Measurements from ENCODE around the gene APOBEC2. TPM values are rescaled to one million over a fixed set of nuclear protein-coding genes. Genes with fewer than 3 reads are reported as not detected.
A peak's percentile ranks its signal among the peaks of the same experiment; 100 is the strongest.

APOBEC2 gene
- total and polyA plus RNA-seq, 2 of the 13 experiments (the other 11 are each of a cell fraction or from before 2014, with no cell fraction given), result 0.09 TPM; not detected in 1

DNA sequence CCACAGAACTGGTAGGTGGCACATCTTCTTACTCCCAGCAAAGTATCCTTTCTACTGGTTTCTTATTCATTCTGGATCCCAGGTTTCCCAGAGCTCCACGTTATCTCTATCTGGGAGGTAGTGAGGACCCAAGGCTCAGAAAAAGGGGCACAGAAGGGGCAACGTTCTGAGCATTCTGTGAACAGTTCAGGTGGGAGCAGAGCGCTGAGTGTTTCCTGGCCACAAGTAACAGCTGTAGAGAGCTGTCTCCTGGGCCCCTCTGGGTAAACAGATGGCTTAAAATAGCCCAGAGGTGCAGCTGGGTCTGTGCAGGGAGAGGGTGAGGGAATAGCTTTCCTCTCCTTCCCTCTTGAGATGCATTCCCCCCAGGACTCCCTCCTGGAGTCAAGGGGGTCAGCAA, 2.1 kb downstream of the APOBEC2 start (continued):
- TF ChIP-seq CENPX (CRISPR knock-in tag; IDR thresholded peaks at IDR 0.05) (no peak), ZNF224 (CRISPR knock-in tag; IDR thresholded peaks at IDR 0.05) (no peak), ZFAT (CRISPR knock-in tag; conservative IDR thresholded peaks at IDR 0.05) (no peak), SMAD1 (CRISPR knock-in tag; IDR thresholded peaks at IDR 0.05; ENCODE audit: borderline replicate concordance, low read depth) (no peak), ZNF761 (CRISPR knock-in tag; conservative IDR thresholded peaks at IDR 0.05) (no peak), ZNF678 (CRISPR knock-in tag; IDR thresholded peaks at IDR 0.05) (no peak), HOXA9 (CRISPR knock-in tag; IDR thresholded peaks at IDR 0.05; ENCODE audit: borderline replicate concordance) (no peak), DNMT3B (CRISPR knock-in tag; conservative IDR thresholded peaks at IDR 0.05) (no peak), THYN1 (CRISPR knock-in tag; IDR thresholded peaks at IDR 0.05; ENCODE audit: borderline replicate concordance, low read depth) (no peak), HMG20A (CRISPR knock-in tag; IDR thresholded peaks at IDR 0.05; ENCODE audit: borderline replicate concordance) (0 out of 2 replicates have a peak, but pooled peaks have one; percentile 32), SMAD9 (CRISPR knock-in tag; IDR thresholded peaks at IDR 0.05) (0 out of 2 replicates have a peak, but pooled peaks have one; percentile 32), MLLT10 (CRISPR knock-in tag; IDR thresholded peaks at IDR 0.05) (no peak), IKZF1 (IDR thresholded peaks at IDR 0.05) (no peak), BHLHE40 (IDR thresholded peaks at IDR 0.05; ENCODE audit: low read length) (no peak), CCDC6 (CRISPR knock-in tag; IDR thresholded peaks at IDR 0.05) (no peak), ZNF124 (CRISPR knock-in tag; IDR thresholded peaks at IDR 0.05) (no peak), ZNF101 (CRISPR knock-in tag; IDR thresholded peaks at IDR 0.05; ENCODE audit: borderline replicate concordance, low read depth) (no peak), KDM6A (CRISPR knock-in tag; IDR thresholded peaks at IDR 0.05; ENCODE audit: low read depth) (peak; percentile 45; the same call in 1 of the 2 replicates)
- TF ChIP-seq, protein P1, sequence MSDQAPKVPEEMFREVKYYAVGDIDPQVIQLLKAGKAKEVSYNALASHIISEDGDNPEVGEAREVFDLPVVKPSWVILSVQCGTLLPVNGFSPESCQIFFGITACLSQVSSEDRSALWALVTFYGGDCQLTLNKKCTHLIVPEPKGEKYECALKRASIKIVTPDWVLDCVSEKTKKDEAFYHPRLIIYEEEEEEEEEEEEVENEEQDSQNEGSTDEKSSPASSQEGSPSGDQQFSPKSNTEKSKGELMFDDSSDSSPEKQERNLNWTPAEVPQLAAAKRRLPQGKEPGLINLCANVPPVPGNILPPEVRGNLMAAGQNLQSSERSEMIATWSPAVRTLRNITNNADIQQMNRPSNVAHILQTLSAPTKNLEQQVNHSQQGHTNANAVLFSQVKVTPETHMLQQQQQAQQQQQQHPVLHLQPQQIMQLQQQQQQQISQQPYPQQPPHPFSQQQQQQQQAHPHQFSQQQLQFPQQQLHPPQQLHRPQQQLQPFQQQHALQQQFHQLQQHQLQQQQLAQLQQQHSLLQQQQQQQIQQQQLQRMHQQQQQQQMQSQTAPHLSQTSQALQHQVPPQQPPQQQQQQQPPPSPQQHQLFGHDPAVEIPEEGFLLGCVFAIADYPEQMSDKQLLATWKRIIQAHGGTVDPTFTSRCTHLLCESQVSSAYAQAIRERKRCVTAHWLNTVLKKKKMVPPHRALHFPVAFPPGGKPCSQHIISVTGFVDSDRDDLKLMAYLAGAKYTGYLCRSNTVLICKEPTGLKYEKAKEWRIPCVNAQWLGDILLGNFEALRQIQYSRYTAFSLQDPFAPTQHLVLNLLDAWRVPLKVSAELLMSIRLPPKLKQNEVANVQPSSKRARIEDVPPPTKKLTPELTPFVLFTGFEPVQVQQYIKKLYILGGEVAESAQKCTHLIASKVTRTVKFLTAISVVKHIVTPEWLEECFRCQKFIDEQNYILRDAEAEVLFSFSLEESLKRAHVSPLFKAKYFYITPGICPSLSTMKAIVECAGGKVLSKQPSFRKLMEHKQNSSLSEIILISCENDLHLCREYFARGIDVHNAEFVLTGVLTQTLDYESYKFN (CRISPR knock-in tag; conservative IDR thresholded peaks at IDR 0.05), result peak; percentile 81
- TF ChIP-seq, protein P2, sequence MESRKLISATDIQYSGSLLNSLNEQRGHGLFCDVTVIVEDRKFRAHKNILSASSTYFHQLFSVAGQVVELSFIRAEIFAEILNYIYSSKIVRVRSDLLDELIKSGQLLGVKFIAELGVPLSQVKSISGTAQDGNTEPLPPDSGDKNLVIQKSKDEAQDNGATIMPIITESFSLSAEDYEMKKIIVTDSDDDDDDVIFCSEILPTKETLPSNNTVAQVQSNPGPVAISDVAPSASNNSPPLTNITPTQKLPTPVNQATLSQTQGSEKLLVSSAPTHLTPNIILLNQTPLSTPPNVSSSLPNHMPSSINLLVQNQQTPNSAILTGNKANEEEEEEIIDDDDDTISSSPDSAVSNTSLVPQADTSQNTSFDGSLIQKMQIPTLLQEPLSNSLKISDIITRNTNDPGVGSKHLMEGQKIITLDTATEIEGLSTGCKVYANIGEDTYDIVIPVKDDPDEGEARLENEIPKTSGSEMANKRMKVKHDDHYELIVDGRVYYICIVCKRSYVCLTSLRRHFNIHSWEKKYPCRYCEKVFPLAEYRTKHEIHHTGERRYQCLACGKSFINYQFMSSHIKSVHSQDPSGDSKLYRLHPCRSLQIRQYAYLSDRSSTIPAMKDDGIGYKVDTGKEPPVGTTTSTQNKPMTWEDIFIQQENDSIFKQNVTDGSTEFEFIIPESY (CRISPR knock-in tag; IDR thresholded peaks at IDR 0.05), result peak; percentile 39; the same call in 1 of the 2 replicates
- TF ChIP-seq, protein P3, sequence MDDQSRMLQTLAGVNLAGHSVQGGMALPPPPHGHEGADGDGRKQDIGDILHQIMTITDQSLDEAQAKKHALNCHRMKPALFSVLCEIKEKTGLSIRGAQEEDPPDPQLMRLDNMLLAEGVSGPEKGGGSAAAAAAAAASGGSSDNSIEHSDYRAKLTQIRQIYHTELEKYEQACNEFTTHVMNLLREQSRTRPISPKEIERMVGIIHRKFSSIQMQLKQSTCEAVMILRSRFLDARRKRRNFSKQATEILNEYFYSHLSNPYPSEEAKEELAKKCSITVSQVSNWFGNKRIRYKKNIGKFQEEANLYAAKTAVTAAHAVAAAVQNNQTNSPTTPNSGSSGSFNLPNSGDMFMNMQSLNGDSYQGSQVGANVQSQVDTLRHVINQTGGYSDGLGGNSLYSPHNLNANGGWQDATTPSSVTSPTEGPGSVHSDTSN (CRISPR knock-in tag; IDR thresholded peaks at IDR 0.05; ENCODE audit: borderline replicate concordance), result no peak
- TF ChIP-seq, protein P4, sequence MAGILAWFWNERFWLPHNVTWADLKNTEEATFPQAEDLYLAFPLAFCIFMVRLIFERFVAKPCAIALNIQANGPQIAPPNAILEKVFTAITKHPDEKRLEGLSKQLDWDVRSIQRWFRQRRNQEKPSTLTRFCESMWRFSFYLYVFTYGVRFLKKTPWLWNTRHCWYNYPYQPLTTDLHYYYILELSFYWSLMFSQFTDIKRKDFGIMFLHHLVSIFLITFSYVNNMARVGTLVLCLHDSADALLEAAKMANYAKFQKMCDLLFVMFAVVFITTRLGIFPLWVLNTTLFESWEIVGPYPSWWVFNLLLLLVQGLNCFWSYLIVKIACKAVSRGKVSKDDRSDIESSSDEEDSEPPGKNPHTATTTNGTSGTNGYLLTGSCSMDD (CRISPR knock-in tag; IDR thresholded peaks at IDR 0.05), result no peak
- TF ChIP-seq, protein P5, sequence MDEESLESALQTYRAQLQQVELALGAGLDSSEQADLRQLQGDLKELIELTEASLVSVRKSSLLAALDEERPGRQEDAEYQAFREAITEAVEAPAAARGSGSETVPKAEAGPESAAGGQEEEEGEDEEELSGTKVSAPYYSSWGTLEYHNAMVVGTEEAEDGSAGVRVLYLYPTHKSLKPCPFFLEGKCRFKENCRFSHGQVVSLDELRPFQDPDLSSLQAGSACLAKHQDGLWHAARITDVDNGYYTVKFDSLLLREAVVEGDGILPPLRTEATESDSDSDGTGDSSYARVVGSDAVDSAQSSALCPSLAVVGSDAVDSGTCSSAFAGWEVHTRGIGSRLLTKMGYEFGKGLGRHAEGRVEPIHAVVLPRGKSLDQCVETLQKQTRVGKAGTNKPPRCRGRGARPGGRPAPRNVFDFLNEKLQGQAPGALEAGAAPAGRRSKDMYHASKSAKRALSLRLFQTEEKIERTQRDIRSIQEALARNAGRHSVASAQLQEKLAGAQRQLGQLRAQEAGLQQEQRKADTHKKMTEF (CRISPR knock-in tag; IDR thresholded peaks at IDR 0.05), result peak; percentile 27; the same call in 1 of the 2 replicates
